ENCODE results near the gene DNAH11.

DNAH11 gene

DNA sequence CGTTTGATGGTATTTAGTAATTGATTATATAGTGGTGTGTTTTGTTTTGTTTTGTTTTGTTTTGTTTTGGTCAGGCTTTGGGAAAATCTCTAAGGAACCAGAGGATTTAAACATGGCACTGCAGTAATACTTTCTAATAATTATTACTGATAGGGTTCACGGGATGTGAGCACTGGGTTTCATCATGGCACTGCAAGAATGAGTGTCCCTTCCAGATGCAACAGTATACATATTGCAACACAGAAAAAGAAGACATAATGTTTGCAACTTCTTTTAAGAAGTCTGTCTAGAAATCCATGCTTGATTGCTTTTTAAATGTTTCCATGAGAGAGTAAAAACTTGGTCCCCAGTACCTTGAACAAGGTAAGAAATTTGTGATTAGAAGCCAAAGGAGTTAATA, 405.1 kb downstream of the DNAH11 start:
- FAIRE-seq (no peak), DNase-seq (ENCODE audit: insufficient read length, low spot score) (no peak)

DNA sequence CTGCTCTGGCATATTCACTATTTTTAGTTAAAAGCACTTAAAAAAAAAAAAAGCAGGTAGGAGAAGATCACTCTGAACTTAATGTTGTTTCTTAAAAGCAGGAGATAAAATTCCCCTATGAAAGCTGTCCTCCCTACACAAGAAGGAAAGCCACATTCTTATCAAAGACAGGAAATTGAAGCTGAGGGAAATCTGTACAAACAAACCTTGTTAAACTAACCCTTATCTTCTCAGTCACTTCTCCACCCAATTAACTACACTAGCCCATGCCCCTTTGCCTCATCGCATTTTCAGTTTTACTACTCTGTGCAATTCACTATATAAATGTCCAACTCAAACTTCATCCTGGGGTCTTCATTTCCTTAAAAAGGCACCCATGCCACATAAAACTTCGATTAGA, 405.5 kb downstream of the DNAH11 start:
- DNase-seq (ENCODE audit: insufficient read length, low spot score) (no peak), FAIRE-seq (no peak)

GRCh38 chr7:21948887-21949540, 406.2 kb downstream of the DNAH11 start:
- FAIRE-seq = no peak
- no peak for DNase-seq (ENCODE audit: insufficient read length, low spot score)
